Neural progenitor cell (in vitro differentiated cells): ENCODE measurements around the gene PLEKHO1.

Experiments used
- EZH2 ChIP-seq: fragments of 200-600 bp; sonication (generic); IDR thresholded peaks from 2 replicates; pipeline ENCODE4 v1.6.1; 2017; ENCODE audit warnings: antibody characterized with exemption, mild to moderate bottlenecking, moderate library complexity
- EZH2phosphoT487 ChIP-seq: fragments of 200-600 bp; sonication (generic); IDR thresholded peaks from 2 replicates; pipeline ENCODE4 v1.6.1; 2017; ENCODE audit warnings: antibody characterized with exemption
- TF ChIP-seq, protein P1 (sequence below): fragments of 200-600 bp; sonication (generic); IDR thresholded peaks from 2 replicates; pipeline ENCODE4 v1.5.1; 2017; ENCODE audit warnings: antibody characterized with exemption, mild to moderate bottlenecking

DNA sequence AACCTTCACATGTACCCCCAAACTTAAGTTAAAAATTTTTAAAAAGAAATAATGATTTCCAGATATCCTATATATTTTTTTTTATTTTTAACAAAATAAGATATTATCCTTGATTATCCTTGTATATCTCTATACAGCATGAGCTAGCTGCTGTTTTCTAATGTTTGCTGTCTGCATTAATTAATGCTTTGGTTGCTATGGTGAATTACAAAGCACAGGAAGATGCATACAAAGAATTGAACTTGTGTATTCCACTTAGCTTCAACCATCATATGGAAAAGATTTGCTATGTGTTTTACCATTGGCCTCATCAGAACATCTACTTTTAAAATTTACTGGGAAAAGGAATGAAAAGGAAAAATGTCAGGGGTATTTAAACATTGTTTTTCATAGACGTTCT is 46.7 kb upstream of the PLEKHO1 start:
- TF ChIP-seq EZH2 (no peak), EZH2phosphoT487 (no peak)
- TF ChIP-seq, protein P1, sequence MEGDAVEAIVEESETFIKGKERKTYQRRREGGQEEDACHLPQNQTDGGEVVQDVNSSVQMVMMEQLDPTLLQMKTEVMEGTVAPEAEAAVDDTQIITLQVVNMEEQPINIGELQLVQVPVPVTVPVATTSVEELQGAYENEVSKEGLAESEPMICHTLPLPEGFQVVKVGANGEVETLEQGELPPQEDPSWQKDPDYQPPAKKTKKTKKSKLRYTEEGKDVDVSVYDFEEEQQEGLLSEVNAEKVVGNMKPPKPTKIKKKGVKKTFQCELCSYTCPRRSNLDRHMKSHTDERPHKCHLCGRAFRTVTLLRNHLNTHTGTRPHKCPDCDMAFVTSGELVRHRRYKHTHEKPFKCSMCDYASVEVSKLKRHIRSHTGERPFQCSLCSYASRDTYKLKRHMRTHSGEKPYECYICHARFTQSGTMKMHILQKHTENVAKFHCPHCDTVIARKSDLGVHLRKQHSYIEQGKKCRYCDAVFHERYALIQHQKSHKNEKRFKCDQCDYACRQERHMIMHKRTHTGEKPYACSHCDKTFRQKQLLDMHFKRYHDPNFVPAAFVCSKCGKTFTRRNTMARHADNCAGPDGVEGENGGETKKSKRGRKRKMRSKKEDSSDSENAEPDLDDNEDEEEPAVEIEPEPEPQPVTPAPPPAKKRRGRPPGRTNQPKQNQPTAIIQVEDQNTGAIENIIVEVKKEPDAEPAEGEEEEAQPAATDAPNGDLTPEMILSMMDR, result no peak
